Epithelial cell of prostate (primary cell): Measurements from ENCODE around the gene METTL8.
"Not testable (repeated sequence)": the region's sequence is repeated elsewhere in the genome, so short reads cannot be mapped to it uniquely, and the experiment has no call there.

Experiments
- DNase-seq: peaks from one replicate; pipeline ENCODE4 v3.0.0-alpha.2; 2011; ENCODE audit warnings: low read depth, low spot score
- H3K27ac ChIP-seq: fragments of 450-650 bp; 2 replicates; pipeline ENCODE4 v1.5.1; 2017; ENCODE audit warnings: mild to moderate bottlenecking

The METTL8 gene

DNA sequence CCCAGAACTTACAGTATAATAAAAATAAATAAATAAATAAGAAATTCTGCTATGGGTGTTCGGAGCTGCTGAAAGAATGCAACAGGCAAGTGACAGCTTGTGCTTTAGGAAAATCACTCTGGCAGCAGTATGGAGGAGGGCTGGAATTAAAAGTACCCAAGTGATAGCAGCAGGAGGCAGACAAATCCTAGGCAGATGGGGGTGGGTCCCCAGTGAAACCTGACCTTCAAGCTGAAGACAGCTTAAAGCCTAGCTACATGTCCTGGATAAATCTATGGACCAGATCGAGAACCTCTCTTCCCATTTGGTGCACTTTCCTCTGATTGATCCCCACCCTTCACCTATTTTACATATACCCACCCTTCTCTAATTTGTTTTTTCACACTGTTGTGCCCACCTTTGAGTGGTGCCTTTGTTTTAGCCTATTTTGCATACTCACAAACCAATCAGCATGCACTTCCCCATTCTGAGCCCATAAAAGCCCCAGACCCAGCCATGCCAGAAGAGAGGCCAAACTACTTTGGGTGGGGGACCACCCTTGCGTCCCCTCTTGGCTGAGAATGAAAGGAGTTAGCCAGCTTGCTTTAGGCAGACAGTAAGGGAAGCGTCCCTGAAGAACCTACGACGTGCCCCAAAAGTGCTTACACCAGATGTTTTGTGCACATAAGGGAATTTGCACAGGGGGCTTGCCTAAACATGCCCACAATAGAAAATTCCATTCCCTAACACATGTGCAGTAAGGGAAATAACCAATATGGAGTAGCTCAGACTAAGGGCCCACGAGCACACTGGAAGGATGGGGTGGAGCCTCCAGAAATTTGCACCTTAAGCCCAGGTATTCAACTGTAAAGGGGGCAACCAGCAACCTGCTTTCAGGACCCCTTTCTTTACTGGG, 3.0 kb downstream of the METTL8 start:
- DNase-seq, result no peak
- no peak overlapping the region for H3K27ac ChIP-seq

DNA sequence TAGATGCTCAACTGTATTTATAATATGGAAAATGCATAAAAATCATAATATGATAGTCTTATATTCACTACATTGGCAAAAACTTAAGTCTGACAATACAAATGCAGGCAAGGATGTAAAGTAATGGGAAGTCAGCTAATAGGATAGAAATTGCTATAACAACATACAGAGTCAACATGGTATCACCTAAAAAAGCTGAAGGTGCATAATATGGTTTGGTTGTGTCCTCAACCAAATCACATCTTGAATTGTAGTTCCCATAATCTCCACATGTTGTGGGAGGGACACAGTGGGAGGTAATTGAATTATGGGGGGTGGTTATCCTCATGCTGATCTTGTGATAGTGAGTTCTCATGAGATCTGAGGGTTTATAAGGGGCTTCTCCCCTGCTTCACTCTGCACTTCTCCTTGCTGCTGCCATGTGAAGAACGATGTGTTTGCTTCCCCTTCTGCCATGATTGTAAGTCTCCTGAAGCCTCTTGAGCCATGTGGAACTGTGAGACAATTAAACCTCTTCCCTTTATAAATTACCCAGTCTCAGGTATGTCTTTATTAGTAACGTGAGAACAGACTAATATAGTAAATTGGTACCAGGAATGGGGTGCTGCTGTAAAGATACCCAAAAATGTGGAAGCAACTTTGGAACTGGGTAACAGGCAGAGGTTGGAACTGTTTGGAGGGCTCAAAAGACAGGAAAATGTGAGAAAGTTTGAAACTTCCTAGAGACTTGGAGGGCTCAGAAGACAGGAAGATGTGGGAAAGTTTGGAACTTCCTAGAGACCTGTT, 10.9 kb downstream of the METTL8 start:
- not testable (repeated sequence) for DNase-seq, H3K27ac ChIP-seq

DNA sequence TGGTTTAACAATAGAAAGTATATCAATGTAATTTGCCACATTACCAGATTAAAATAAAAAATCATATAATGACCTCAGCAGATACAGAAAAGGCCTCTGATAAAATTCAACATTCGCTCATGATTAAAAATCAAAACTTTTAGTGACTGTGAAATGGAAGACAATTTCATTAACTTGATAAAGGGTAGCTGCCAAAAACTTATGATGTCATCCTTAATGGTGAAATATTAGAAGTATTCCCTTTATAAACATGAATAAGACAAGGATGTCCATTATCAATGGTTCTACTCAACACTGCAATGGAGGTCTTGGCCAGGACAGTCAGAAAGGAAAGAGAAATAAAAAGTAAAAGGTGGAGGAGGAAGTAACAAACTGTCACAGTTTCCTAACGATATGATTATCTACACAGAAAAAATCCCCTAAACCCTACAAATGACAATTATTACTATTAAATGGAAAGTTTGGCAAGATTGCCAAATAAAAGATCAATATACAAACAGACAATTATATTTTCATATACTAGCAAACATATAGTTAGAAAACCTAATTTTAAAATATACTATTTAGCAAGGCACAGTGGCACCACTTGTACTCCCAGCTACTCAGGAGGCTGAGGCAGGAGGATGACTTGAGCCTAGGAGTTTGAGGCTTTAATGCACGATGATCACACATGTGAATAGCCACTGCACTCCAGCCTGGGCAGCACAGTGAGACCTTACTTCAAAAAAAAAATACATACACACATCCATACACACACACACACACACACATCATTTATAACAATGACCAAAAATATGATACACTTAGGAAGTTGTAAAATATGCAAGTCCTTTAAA, 12.8 kb downstream of the METTL8 start:
- DNase-seq, result no peak
- no peak overlapping the region for H3K27ac ChIP-seq

DNA sequence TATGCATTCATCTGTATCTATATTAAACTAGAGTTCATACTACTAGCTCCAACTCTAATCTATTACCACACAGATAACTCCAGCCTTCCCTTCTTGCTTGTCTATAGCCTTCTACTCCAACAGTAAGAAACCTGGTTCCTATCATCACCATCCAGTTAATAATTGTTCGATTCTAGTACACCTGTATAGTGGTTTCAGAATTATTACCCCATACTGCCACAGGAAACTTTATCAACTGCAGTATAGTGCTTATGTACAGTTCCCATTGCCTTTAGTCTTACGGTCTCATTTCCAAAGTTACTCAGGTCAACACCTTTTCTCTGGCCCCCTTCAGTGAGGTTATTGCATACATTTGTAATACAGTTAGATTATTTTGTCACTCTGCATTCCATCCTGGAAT, 14.5 kb downstream of the METTL8 start:
- no peak for DNase-seq
- no peak overlapping the region for H3K27ac ChIP-seq

DNA sequence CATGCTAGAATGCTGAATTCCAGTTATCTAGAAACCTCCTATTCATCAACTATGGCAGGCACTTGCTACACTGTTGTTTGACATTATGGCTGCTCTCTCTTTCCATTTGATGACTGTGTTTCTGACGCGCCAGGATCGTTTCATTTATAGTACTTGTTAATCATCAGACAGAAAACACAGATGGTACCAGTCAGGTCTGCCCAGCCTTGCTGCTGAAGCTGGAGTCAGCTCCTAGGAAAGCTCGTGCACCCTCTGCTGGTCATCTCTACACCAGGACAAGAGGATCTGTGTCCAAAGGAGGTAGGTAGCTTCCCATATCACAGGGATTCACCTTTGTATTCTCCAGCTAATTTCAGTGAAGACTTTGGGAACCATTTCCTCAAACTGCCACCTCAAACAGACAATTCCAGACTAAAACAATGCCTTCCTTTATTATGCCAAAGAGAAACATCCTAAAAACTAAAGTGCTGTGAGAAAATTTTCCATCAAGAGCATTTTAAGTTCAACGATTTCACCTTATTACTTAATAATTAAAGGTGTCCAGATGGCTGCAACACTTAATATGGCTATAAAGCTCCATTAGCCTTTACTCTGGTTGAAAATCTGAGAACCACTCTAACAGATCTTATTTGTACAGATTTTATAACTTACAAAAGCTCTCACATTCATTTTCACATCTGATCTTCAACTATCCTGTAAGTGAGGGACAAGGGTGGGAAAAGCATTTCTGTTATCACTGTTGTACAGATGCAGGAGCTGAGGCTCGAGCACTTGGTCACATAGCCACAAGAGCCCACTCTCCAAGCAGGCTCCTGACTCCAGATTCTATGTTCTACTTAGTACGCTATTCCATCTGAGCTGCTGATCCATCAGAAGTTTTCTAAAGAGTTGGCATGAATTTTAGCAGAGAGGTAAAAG, 17.5 kb downstream of the METTL8 start:
- peak overlapping the region; percentile 45 for H3K27ac ChIP-seq
- DNase-seq, result peak; percentile 88

DNA sequence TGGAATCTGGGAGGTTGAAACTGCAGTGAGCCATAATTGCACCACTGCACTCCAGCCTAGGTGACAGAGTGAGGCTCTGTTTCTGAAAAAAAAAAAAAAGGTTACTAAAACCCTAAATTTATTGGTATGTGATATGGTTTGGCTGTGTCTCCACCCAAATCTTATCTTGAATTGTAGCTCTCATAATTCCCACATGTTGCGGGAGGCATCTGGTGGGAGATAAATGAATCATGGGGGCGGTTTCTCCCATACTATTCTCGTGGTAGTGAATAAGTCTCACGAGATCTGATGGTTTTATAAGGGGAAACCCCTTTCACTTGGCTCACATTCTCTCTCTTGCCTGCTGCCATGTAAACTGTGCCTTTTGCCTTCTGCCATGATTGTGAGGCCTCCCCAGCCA, 19.1 kb downstream of the METTL8 start:
- not testable (repeated sequence) for H3K27ac ChIP-seq, DNase-seq

DNA sequence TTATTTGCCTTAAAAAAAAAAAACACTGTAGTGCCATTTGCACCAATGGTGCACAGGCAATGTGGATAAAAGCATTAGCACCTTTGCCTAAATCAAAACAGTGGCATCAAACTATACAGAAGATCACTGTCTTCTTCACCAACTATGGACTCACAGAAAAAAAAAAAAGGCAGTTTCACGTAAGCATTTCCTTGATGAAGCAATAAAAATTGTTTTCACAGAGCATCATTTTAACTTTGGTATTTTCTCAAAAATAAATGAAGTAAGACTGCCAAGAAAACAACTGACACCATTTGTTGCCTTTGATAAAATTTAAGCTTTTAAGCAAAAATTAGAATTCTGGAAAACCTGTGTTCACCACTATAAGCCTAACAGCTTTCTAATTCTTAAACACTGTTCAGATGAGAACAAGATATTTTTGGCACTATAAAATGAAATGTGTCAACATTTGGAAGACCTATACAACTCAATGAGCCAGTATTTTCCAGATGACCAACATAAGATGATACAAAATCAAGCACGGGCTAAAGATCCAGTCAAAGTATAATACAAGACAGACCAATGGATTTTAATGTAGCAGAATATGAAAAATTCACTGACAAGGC, 21.1 kb downstream of the METTL8 start:
- peak overlapping the region; percentile 88 for H3K27ac ChIP-seq
- DNase-seq, result no peak

DNA sequence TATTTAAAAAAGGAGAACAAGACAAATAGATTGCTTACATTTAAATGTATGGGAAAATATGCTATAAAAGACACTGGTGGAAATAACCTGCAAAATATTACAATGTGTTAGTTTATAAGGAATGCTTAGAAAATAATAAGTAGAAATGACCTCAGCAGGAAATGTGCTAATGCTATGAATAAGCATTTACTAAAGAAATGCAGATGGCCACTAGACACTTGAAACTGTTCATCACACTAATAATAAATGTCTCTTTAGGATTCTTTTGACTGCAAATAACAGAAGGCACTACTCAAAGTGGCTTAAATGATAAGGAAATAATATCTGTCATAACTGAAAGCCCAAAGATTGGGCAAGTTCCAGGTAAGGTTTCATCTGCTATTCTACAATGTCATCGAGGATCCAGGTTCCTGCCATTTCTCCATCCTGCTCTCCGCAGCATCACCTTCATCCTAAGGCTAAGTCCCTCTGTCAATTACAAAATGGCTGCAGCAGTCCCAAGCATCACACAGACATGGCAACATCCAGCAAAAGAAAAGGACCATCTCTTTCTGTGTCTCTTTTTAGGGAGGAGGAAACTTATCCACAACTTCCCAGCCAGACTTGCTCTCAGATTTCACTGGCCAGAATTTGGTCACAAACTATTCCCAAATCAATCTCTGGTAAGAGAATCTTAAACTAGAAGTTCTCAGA, 21.9 kb downstream of the METTL8 start:
- peak overlapping the region; percentile 88 for H3K27ac ChIP-seq
- DNase-seq, result no peak

DNA sequence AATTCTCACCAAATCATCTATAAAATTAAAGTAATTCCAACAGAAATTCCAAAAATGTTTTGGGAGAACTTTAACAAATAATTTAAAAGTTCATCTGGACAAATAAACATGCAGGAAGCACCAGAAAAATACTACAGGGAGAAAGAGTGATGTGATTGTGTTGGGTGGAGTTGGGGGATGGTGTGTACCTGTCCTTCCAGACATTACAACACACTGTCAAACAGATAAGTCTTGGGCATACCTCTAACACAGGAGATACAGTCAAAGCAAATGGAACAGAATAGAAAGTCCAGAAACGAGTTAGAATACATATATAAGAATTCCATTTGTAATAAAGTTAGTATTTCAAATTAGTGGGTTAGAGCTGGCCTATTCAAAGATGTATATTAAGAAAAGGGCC, 22.6 kb downstream of the METTL8 start:
- peak overlapping the region; percentile 88 for H3K27ac ChIP-seq

DNA sequence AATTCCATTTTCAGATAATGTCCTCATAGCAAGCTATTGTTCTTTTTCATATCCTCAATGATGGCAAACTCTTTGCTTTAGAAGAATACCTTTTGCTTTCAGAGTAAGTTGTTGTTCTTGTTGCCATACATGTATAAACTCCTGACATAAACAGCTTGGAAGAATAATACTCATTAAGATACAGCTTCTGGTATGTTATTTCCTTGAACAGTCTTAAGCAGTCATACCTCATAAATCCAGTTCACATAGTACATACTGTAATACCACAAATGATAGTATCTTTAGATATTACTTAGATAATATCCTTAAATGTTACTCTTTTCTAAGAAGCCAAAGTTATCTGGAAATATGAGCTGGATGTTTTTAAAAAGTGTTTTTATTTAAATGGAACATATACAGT, 23.2 kb downstream of the METTL8 start:
- DNase-seq, result peak; percentile 29

More for the DNA sequence above, 22.6 kb downstream of the METTL8 start:
- no peak for DNase-seq

DNA sequence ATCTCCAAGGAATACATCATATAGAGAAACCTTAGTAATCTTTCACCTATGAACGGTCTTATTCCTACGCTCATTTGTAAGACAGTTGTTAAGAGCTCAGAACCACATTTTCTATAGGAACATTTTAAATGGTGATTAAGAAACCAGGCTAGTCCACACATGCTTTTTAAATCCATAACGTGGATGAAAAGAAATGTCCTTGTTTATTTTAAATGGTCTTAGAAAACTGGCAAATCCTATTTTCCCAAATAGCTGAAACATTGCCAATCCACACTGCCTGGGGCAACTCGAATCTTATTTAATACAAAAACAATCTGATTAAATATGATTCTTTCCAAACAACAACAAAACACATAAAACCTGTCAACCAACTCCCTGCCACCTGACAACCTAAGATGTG, 23.7 kb downstream of the METTL8 start:
- DNase-seq, result peak; percentile 26
- H3K27ac ChIP-seq, result peak overlapping the region; percentile 88

More for the DNA sequence above, 23.2 kb downstream of the METTL8 start:
- H3K27ac ChIP-seq, result peak overlapping the region; percentile 88

DNA sequence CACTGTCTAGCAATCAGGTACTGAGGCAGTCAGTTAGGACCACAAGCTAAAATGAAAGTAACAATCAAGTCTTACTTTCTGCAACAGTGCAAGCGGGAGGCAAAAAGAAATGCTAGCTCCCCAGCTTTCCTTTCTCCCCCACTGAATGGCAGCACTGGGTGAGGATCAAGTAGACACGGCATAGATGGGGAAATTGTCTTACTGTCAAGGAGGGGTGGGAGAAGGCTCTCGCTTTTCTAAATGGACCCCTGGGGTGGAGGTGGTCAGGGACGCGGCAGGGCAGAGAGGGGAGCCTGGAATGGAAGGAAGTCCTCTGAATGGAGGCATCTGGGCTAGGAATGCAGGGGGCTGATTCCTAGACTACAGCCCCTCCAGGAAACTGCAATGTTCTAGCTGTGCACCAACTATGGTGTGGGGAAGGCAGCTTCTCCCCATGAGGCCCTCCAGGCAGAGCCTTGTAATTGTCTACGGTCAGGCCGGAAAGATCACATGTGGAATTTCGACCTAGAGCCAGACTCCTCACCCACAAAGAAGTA, 24.3 kb downstream of the METTL8 start:
- peak overlapping the region; percentile 88 for H3K27ac ChIP-seq
- no peak for DNase-seq

DNA sequence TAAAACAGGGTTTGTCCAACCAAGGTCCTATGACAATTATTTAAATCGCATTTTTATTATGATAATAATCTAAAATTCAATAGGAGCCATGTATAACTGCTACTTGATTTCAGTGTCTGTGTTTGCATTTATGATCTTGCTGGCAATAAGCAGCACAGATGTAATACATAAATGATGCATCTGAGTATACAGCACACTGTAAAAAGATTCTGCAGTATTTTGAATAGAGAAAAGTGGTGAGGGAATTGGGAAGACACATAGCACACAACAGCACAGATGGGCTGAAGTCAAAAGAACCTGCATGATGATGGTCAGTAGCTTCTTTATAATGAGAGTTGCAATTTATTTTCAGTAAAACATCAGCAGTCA, 26.1 kb downstream of the METTL8 start:
- no peak for DNase-seq
- no peak overlapping the region for H3K27ac ChIP-seq

DNA sequence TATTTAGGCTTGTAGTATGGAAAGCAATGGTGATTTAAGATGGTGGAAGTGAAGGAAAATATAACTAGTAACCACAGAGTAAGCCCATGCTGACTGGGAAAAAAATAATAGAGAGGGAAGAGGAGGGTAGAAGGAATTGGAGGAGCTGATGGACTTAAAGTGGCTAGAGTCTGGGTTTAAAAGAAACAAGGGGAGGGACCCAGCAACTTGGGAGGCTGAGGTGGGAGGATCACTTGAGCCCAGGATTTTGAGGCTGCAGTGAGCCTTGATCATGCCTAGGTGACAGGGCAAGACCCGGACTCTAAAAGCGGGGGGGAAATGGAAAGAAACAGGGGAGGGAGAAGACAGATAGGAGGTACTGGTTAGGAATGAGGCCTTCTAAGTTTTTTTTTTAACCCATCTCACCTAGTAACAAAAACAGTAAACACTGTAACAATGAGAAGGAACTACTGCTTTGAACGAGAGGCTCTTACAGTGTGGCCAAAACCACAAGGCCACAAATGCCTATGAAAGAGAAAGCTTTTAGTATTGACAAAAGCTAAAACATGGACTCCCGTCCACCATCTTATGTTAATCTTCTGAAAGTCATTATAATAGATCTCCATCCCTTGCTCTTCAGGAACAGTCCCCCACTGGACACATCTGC, 26.6 kb downstream of the METTL8 start:
- DNase-seq, result no peak
- H3K27ac ChIP-seq, result no peak overlapping the region

DNA sequence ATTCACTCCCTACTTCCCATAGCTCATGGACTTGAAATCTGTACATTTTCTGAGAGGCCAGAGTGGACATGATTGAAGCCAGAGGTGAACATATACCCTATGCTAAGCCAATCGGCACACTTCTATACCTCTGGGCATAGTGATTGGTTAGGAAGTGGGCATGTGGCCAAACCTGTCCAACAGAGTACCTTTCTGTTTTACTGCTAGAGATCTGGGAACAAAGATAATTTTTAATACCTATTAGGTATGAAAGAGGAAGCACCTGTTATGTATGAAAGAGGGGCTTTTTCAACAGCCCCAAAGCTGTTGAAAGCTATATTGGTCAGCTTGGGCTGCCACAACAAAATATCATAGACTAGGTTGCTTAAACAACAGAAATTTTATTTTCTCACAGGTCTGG, 27.7 kb downstream of the METTL8 start:
- DNase-seq, result no peak
- H3K27ac ChIP-seq, result peak overlapping the region; percentile 84

DNA sequence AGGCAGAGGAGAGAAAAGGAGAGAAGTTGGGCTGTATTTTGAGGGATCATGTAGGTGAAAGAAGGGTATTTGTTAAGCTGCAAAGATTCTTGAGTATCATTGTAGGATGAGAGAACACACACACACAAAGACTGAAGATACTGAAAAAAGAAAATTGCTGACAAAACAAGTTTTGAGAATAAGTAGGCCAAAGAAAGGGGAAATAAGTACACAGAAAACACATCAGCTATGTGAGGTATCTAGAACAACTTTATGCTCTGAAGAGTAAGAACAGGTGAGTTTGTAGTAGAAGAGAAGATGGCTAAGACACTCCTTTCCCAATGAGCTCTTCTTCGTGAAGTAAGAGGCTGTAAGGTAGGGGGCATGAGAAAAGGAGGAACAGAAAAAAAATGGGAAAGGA, 28.2 kb downstream of the METTL8 start:
- DNase-seq, result no peak
- peak overlapping the region; percentile 84 for H3K27ac ChIP-seq

DNA sequence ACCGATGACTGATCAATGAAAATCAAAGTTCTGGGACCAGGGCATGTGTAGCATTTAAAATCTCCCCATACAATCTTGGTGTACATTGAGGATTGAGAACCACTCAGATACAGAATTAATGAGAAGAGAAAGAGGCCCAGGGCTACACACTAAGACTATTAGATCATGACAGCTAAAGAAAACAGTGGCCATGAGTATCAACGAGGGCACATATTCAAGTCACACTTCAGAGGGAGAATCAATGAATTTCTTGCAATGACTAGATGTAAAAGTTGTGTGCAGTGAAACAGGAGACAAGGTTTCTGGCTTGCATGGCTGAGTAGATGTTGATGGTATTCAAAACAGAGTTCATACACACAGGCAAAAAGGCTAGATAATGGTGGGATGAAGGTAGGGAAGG, 29.1 kb downstream of the METTL8 start:
- H3K27ac ChIP-seq, result peak overlapping the region; percentile 84
- DNase-seq, result no peak

DNA sequence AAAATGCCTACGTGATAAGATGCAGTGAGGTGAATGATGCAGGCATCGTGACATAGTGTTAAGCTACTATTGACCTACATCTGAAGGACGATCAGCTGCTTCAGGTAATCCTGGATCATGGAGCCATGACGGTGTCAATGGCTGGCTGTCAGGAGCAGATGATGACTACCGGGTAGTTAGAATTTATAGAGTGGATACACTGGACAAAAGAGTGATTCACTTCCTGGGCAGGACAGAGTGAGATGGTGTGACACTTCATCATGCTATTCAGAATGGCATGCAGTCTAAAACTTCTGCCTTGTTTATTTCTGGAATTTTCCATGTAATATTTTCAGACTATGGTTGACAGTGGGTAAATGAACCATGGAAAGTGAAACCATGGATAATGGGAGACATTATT, 29.5 kb downstream of the METTL8 start:
- H3K27ac ChIP-seq, result peak overlapping the region; percentile 84
- DNase-seq, result peak; percentile 76
